Epidermal melanocyte (primary cell): ENCODE data around the gene MTHFSD.

Experiments
- DNase-seq: peaks from one replicate; pipeline ENCODE4 v3.0.0; 2011; ENCODE audit warnings: low spot score; ENCODE audit not compliant: insufficient read length

The MTHFSD gene

GRCh38 chr16:86570558-86571529, 15.8 kb upstream of the MTHFSD start:
- no peak for DNase-seq

- DNase-seq = no peak
These were observed 14.8 kb upstream of the MTHFSD start for GRCh38 chr16:86569701-86570447.

DNA sequence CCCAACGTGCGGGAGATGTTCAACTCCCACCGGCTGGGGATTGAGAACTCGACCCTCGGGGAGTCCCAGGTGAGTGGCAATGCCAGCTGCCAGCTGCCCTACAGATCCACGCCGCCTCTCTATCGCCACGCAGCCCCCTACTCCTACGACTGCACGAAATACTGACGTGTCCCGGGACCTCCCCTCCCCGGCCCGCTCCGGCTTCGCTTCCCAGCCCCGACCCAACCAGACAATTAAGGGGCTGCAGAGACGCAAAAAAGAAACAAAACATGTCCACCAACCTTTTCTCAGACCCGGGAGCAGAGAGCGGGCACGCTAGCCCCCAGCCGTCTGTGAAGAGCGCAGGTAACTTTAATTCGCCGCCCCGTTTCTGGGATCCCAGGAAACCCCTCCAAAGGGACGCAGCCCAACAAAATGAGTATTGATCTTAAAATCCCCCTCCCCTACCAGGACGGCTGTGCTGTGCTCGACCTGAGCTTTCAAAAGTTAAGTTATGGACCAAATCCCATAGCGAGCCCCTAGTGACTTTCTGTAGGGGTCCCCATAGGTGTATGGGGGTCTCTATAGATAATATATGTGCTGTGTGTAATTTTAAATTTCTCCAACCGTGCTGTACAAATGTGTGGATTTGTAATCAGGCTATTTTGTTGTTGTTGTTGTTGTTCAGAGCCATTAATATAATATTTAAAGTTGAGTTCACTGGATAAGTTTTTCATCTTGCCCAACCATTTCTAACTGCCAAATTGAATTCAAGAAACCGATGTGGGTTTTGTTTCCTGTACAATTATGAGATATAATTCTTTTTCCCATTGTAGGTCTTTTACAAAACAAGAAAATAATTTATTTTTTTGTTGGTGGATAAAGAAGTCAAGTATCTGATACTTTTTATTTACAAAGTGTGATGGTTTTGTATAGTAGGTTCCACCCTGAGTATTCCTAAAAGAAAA, 13.9 kb upstream of the MTHFSD start:
- no peak for DNase-seq

DNA sequence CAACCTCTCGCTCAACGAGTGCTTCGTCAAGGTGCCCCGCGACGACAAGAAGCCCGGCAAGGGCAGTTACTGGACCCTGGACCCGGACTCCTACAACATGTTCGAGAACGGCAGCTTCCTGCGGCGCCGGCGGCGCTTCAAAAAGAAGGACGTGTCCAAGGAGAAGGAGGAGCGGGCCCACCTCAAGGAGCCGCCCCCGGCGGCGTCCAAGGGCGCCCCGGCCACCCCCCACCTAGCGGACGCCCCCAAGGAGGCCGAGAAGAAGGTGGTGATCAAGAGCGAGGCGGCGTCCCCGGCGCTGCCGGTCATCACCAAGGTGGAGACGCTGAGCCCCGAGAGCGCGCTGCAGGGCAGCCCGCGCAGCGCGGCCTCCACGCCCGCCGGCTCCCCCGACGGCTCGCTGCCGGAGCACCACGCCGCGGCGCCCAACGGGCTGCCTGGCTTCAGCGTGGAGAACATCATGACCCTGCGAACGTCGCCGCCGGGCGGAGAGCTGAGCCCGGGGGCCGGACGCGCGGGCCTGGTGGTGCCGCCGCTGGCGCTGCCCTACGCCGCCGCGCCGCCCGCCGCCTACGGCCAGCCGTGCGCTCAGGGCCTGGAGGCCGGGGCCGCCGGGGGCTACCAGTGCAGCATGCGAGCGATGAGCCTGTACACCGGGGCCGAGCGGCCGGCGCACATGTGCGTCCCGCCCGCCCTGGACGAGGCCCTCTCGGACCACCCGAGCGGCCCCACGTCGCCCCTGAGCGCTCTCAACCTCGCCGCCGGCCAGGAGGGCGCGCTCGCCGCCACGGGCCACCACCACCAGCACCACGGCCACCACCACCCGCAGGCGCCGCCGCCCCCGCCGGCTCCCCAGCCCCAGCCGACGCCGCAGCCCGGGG, 12.9 kb upstream of the MTHFSD start:
- DNase-seq = no peak

DNA sequence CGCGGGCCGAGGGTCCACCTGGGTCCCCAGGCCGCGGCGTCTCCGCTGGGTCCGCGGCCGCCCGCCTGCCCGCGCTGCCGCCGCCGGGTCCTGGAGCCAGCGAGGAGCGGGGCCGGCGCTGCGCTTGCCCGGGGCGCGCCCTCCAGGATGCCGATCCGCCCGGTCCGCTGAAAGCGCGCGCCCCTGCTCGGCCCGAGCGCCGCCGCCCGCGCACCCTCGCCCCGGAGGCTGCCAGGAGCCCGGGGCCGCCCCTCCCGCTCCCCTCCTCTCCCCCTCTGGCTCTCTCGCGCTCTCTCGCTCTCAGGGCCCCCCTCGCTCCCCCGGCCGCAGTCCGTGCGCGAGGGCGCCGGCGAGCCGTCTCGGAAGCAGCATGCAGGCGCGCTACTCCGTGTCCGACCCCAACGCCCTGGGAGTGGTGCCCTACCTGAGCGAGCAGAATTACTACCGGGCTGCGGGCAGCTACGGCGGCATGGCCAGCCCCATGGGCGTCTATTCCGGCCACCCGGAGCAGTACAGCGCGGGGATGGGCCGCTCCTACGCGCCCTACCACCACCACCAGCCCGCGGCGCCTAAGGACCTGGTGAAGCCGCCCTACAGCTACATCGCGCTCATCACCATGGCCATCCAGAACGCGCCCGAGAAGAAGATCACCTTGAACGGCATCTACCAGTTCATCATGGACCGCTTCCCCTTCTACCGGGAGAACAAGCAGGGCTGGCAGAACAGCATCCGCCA, 12.1 kb upstream of the MTHFSD start:
- no peak for DNase-seq

DNA sequence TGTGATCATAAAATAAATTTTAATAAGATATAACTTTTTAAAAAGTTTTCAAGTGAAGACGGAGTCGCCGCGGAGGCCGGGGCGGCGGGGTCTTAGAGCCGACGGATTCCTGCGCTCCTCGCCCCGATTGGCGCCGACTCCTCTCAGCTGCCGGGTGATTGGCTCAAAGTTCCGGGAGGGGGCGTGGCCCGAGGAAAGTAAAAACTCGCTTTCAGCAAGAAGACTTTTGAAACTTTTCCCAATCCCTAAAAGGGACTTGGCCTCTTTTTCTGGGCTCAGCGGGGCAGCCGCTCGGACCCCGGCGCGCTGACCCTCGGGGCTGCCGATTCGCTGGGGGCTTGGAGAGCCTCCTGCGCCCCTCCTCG, 11.5 kb upstream of the MTHFSD start, which contains the start of gene FOXC2:
TSS of gene FOXC2 (plus strand) at position 229 of the 365 bp plus-strand sequence. CDS start 507 bp downstream, outside the sequence.
- DNase-seq = peak; percentile 92

GRCh38 chr16:86565644-86566511, 10.8 kb upstream of the MTHFSD start:
- DNase-seq = no peak

DNA sequence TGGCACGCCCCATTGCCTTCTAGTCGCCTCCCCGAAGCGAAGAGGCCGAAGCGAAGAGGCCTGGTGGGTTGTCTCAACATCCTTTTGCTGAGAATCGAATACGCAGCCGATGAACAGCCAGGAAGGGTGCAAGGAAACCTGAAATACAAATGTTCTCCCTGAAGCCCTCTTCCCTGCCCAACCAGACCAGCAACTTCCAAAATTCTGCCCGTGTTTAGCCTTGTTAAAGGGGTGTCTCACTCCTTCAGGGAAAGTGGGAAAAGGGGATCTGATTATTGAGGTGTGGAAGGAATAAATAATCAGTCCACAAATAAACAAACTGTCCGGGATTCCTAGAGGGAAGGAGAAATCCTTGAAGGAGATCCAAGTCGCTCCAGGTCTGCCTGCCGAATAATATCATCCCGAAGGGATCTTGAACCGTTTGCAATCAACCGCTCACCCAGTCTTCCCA, 10.2 kb upstream of the MTHFSD start:
- DNase-seq = no peak

DNA sequence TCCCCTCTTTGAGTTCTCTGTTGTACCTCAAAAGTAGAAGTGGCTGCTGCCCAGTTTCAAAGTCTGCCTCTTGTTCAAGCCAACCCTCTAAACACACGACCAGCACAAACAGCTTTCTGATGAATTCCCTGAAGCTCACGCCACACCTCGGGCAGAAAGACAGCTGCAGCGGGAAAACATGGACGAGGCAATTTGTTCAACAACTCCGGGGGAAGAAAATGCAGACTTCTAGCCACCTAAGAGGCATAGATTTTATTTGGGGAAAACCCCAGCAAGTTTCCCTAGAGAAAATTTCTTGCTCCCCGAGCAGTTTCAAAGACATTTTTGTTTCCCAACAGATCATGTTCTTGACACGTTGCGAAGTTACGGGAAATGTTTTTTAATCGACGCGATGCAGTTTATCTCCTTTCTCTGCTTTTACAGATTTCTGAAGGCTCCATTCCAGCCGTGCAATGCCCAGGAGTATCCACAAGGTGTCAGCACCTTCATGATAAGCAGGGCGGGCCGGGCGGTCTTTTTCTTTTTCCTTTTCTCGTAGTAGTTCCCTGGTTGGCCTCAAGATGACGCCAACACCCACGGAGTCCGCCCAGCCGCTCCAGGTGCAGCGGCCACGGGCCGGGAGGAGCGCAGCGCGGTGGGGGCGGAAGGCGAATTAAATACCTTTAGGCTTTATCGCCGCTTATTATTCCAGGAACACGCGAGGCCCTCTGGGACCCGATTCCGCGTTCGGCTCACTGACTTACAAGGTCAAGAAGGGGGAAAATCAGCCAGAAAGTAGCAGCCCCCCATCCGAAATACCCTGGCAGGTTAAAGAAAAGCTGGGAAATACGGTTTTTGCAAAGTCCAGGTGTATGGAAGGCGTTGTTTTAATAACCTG, 8.7 kb upstream of the MTHFSD start:
- peak; percentile 83 for DNase-seq

DNA sequence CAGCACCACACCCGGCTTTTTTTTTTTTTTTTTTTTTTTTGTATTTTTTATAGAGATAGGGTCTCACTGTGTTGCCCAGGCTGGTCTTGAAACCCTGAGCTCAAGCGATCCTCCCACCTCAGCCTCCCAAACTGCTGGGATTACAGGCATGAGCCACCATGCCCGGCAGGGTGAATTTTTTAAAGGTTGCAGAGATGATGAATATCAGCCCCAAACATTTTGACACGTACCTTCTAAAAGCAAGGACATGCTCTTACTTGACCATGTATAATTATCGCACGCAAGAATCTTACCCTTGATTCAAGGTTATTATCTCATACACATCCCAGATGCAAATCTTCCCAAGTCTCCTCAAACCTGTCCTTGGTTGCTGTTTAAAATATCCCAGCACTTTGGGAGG, 7.3 kb upstream of the MTHFSD start:
- no peak for DNase-seq

- DNase-seq = no peak
These were observed 4.8 kb upstream of the MTHFSD start for GRCh38 chr16:86559802-86560305.

DNA sequence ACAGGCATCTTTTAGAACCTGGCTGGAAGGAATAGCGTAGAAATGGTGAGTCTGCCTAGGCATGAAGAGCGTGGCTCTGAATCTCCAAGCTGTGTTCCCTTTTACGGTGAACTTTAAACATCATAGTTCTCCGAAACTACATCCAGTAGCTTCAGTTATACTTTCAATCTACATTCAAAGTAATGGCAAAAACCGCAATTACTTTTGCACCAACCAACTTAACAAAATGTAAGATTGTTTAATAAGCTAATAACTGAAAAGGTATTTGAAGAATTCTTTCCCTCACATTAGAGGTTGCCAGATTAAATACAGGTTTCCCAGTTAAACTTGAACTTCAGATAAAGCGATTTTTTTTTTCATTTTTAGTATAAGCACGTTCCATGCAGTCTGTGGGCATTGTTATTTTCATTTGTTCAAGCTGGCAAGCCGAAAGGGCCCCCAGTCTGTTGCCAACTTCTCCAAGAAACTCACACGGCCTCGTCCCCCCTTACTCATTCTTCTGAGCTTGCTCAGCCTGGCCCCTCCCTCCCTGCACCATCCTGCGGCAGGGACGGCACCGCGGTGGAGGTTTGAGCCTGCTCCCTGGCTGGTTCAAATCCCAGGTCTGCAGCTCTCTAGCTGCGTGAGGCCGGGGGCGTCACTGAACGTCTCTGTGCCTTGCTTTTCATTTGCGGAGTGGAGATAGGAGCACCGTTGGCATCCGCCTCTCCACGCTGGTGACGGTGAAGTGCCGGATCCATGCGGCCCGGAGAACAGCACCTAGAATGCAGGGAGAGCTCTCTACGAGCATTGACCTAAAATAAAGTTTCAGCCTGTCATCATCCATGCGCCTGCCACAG, 3.5 kb upstream of the MTHFSD start:
- DNase-seq = no peak

DNA sequence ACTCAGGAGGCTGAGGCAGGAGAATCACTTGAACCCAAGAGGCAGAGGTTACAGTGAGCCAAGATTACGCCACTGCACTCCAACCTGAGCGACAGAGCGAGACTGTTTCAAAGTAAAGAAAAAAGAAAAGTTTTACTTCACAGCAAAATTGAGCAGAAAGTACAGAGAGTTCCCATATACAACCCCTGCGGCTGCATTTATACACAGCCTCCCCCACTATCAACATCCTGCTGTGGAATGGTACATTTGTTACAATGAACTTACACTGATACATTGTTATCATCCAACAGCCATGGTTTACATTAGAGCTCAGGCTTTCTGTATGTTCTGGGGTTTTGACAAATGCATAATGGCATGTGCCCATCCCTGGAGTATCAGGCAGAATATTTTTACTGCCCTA, 2.6 kb upstream of the MTHFSD start:
- no peak for DNase-seq

DNA sequence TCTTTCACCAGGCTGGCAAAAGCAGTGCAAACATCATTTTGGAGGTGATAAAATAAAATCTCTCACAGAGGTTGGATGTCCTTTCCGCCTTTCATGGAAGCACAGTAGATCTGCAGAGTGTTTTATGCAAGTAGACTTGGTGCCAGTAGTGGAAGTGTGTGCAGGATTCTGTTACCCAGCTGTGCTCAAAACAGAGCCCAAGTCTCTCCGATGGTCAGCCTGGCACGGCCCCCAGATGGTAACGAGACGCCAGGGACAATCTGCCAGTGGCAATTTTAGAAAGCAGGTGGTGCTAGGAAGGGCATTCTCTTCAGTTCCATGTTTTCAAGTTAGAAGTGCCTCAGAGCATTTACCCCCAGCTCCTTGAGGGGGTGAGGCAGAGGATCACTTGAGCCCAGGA, 1.5 kb upstream of the MTHFSD start:
- DNase-seq = no peak

DNA sequence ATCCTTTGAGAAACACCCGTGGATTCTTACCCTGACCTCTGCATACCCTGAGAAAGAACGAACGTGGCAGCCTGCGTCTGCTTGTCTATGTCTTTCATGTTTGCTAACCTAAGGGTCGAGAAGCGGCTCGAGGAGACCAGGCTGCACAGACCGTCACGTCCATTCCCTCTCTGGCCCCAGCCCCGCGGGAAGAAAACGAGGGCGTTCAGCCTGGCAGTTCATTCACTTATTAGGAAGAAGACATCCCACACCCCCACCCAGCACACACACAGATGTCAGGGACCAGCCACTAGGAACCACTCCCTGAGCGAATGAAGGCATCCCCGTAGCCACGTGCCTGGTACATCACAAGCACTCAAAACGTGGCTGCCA, 655 bp upstream of the MTHFSD start:
- DNase-seq = no peak

GRCh38 chr16:86554599-86554916, 477 bp downstream of the MTHFSD start:
- DNase-seq = no peak

- no peak for DNase-seq
These were observed 1.7 kb downstream of the MTHFSD start for GRCh38 chr16:86553356-86553755.
